ENCODE data around the gene CDH20. TPM values are rescaled to one million over a fixed set of nuclear protein-coding genes. Genes with fewer than 3 reads are reported as not detected.

The CDH20 gene
- total RNA-seq, 1 experiment from 2014 or later = not detected

DNA sequence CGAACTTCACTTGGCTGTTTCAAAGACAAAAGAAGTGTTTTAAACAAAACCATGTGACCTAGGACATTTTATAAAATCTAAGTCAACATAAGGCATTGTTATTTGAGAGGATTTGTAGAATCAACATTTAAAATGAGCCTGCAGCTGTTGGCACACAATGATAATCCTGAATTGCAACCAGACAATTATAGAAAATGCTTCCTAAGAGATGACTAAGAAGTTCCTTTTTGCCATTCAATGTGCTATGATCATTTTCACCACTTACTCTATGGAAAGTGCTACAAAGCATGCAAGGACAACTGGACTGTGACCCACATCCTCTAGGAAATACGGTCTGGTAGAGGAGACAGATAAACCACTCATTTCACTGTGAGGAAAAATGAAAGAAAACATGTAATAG is 246.4 kb downstream of the CDH20 start:
- Histone ChIP-seq H3K9me3 (ENCODE audit: low read length) (no peaks in the 10 kb centered on the region), H3K79me2 (ENCODE audit: low read length) (no peaks in the 10 kb centered on the region), H3K9me2 (replicated peaks; ENCODE audit: insufficient read depth, low read length) (no peaks in the 10 kb centered on the region), H4K20me1 (ENCODE audit: insufficient read depth, low read depth, low read length) (no peaks in the 10 kb centered on the region), H3K4me2 (ENCODE audit: low read depth, low read length, poor library complexity, severe bottlenecking) (peak overlapping the region; percentile 32), H3K36me3 (ENCODE audit: insufficient read depth, low read length) (no peaks in the 10 kb centered on the region), H3K4me3 (ENCODE audit: low read length) (no peak overlapping the region), H3K9ac (ENCODE audit: low read length) (no peak overlapping the region), H3K4me1 (ENCODE audit: low read length) (no peaks in the 10 kb centered on the region), H3K27ac (ENCODE audit: low read length) (no peak overlapping the region), H3K27me3 (ENCODE audit: low read length) (0 out of 2 replicates have a peak, but pooled peaks cover 2% of the 10 kb centered on the region), H2AFZ (ENCODE audit: low read length) (no peak overlapping the region)
- no peak for DNase-seq

DNA sequence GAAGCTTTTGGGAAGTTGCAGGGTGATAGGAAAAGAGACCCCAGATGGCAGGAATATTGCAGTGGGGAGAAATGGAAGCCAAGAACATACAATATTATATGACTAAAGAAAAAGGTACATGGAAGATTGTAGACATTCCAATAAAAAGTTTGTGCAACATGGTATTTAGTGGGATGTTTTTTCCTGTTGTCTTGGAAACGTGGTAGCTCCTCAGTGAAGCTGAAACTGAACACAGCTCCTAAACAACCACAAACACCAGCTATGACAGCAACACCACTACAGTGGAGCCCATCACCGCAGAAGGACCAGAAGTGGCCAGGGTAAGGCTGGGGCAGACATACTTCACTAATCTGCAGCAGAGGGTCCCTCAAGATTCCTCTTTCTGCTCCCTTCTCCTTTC is 246.8 kb downstream of the CDH20 start:
- H2AFZ ChIP-seq (ENCODE audit: low read length) = no peak overlapping the region
- H3K27me3 ChIP-seq (ENCODE audit: low read length) = 0 out of 2 replicates have a peak, but pooled peaks cover 2% of the 10 kb centered on the region
- no peak overlapping the region for H3K27ac ChIP-seq (ENCODE audit: low read length)
- H3K9me3 ChIP-seq (ENCODE audit: low read length) = no peaks in the 10 kb centered on the region
- no peaks in the 10 kb centered on the region for H3K36me3 ChIP-seq (ENCODE audit: insufficient read depth, low read length)
- no peak overlapping the region for H3K9ac ChIP-seq (ENCODE audit: low read length)
- no peaks in the 10 kb centered on the region for H3K9me2 ChIP-seq (replicated peaks; ENCODE audit: insufficient read depth, low read length)
- no peak for DNase-seq
- no peaks in the 10 kb centered on the region for H4K20me1 ChIP-seq (ENCODE audit: insufficient read depth, low read depth, low read length)
- H3K4me1 ChIP-seq (ENCODE audit: low read length) = no peaks in the 10 kb centered on the region
- H3K4me3 ChIP-seq (ENCODE audit: low read length) = no peak overlapping the region
- H3K79me2 ChIP-seq (ENCODE audit: low read length) = no peaks in the 10 kb centered on the region
- H3K4me2 ChIP-seq (ENCODE audit: low read depth, low read length, poor library complexity, severe bottlenecking) = no peak overlapping the region

GRCh38 chr18:61581578-61582201 is 248.5 kb downstream of the CDH20 start:
- H3K4me3 ChIP-seq (ENCODE audit: low read length) = no peak overlapping the region
- H3K27ac ChIP-seq (ENCODE audit: low read length) = no peak overlapping the region
- H2AFZ ChIP-seq (ENCODE audit: low read length) = no peak overlapping the region
- DNase-seq = peak; percentile 76
- no peaks in the 10 kb centered on the region for H3K36me3 ChIP-seq (ENCODE audit: insufficient read depth, low read length)
- no peaks in the 10 kb centered on the region for H4K20me1 ChIP-seq (ENCODE audit: insufficient read depth, low read depth, low read length)
- H3K4me2 ChIP-seq (ENCODE audit: low read depth, low read length, poor library complexity, severe bottlenecking) = no peak overlapping the region
- no peak overlapping the region for H3K9ac ChIP-seq (ENCODE audit: low read length)
- H3K4me1 ChIP-seq (ENCODE audit: low read length) = no peaks in the 10 kb centered on the region
- no peaks in the 10 kb centered on the region for H3K79me2 ChIP-seq (ENCODE audit: low read length)
- 0 out of 2 replicates have a peak, but pooled peaks cover 2% of the 10 kb centered on the region for H3K27me3 ChIP-seq (ENCODE audit: low read length)
- H3K9me3 ChIP-seq (ENCODE audit: low read length) = no peaks in the 10 kb centered on the region
- H3K9me2 ChIP-seq (replicated peaks; ENCODE audit: insufficient read depth, low read length) = no peaks in the 10 kb centered on the region

- no peak overlapping the region for H3K9ac ChIP-seq (ENCODE audit: low read length)
- no peak for DNase-seq
- H3K79me2 ChIP-seq (ENCODE audit: low read length) = no peaks in the 10 kb centered on the region
- no peaks in the 10 kb centered on the region for H4K20me1 ChIP-seq (ENCODE audit: insufficient read depth, low read depth, low read length)
- no peak overlapping the region for H3K4me3 ChIP-seq (ENCODE audit: low read length)
- H2AFZ ChIP-seq (ENCODE audit: low read length) = no peak overlapping the region
- no peak overlapping the region for H3K4me2 ChIP-seq (ENCODE audit: low read depth, low read length, poor library complexity, severe bottlenecking)
- H3K9me3 ChIP-seq (ENCODE audit: low read length) = no peaks in the 10 kb centered on the region
- H3K27me3 ChIP-seq (ENCODE audit: low read length) = no peaks in the 10 kb centered on the region
- no peaks in the 10 kb centered on the region for H3K9me2 ChIP-seq (replicated peaks; ENCODE audit: insufficient read depth, low read length)
- no peaks in the 10 kb centered on the region for H3K4me1 ChIP-seq (ENCODE audit: low read length)
- no peaks in the 10 kb centered on the region for H3K36me3 ChIP-seq (ENCODE audit: insufficient read depth, low read length)
- H3K27ac ChIP-seq (ENCODE audit: low read length) = no peak overlapping the region
Observed at GRCh38 chr18:61582202-61582710, 249.0 kb downstream of the CDH20 start.

GRCh38 chr18:61583548-61583947 is 250.3 kb downstream of the CDH20 start:
- Histone ChIP-seq H3K27ac (ENCODE audit: low read length) (no peak overlapping the region), H3K9me2 (replicated peaks; ENCODE audit: insufficient read depth, low read length) (no peaks in the 10 kb centered on the region), H3K4me1 (ENCODE audit: low read length) (no peaks in the 10 kb centered on the region), H4K20me1 (ENCODE audit: insufficient read depth, low read depth, low read length) (no peaks in the 10 kb centered on the region), H3K79me2 (ENCODE audit: low read length) (no peaks in the 10 kb centered on the region), H3K27me3 (ENCODE audit: low read length) (no peaks in the 10 kb centered on the region), H3K4me3 (ENCODE audit: low read length) (no peak overlapping the region), H3K36me3 (ENCODE audit: insufficient read depth, low read length) (no peaks in the 10 kb centered on the region), H3K9ac (ENCODE audit: low read length) (no peak overlapping the region), H3K4me2 (ENCODE audit: low read depth, low read length, poor library complexity, severe bottlenecking) (no peak overlapping the region), H3K9me3 (ENCODE audit: low read length) (no peaks in the 10 kb centered on the region), H2AFZ (ENCODE audit: low read length) (no peak overlapping the region)
- DNase-seq = no peak

GRCh38 chr18:61587865-61588264 is 254.6 kb downstream of the CDH20 start:
- Histone ChIP-seq H3K4me2 (ENCODE audit: low read depth, low read length, poor library complexity, severe bottlenecking) (no peak overlapping the region), H2AFZ (ENCODE audit: low read length) (no peak overlapping the region), H3K9me3 (ENCODE audit: low read length) (no peaks in the 10 kb centered on the region), H3K27me3 (ENCODE audit: low read length) (no peaks in the 10 kb centered on the region), H3K36me3 (ENCODE audit: insufficient read depth, low read length) (no peaks in the 10 kb centered on the region), H3K9me2 (replicated peaks; ENCODE audit: insufficient read depth, low read length) (no peaks in the 10 kb centered on the region), H3K79me2 (ENCODE audit: low read length) (no peaks in the 10 kb centered on the region), H3K4me3 (ENCODE audit: low read length) (no peak overlapping the region), H4K20me1 (ENCODE audit: insufficient read depth, low read depth, low read length) (no peaks in the 10 kb centered on the region), H3K27ac (ENCODE audit: low read length) (no peak overlapping the region), H3K4me1 (ENCODE audit: low read length) (no peaks in the 10 kb centered on the region), H3K9ac (ENCODE audit: low read length) (no peak overlapping the region)
- DNase-seq = no peak

DNA sequence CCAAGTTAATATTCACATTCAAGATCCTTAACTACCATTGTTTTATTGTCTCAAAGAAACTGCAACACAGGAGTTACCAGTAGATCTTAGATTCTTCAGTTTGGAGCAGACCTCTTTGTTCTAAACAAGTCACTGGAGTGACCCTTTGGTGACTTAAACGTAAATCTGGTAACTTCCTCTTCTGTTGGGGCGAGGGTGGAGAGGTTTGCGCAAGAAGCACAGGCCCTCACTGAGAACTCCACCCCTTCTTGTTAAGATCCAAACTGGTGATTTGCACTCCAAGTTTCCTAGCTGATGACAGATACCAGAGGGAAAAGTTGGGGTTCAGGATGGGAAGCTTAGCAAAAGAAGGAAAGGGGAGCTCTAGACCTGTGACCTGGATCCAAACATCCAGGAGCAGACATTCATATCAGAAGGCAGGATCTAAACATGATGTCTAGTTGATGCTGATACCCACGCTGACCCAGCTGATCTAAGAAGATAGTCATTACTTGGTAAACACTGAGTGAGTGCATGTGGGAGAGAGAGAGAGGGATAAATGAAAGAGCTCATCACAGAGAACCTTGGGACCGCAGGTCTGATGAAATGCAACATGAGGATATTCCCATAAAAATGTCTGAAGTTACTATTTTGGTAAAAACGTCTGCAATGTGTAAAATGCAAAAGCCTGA is 256.0 kb downstream of the CDH20 start:
- H3K36me3 ChIP-seq (ENCODE audit: insufficient read depth, low read length) = no peaks in the 10 kb centered on the region
- no peak overlapping the region for H3K4me3 ChIP-seq (ENCODE audit: low read length)
- no peak for DNase-seq
- H4K20me1 ChIP-seq (ENCODE audit: insufficient read depth, low read depth, low read length) = no peaks in the 10 kb centered on the region
- H3K27me3 ChIP-seq (ENCODE audit: low read length) = no peaks in the 10 kb centered on the region
- H3K4me1 ChIP-seq (ENCODE audit: low read length) = no peaks in the 10 kb centered on the region
- no peak overlapping the region for H3K4me2 ChIP-seq (ENCODE audit: low read depth, low read length, poor library complexity, severe bottlenecking)
- H3K9me3 ChIP-seq (ENCODE audit: low read length) = no peaks in the 10 kb centered on the region
- H3K9me2 ChIP-seq (replicated peaks; ENCODE audit: insufficient read depth, low read length) = no peaks in the 10 kb centered on the region
- H3K9ac ChIP-seq (ENCODE audit: low read length) = no peak overlapping the region
- no peaks in the 10 kb centered on the region for H3K79me2 ChIP-seq (ENCODE audit: low read length)
- H3K27ac ChIP-seq (ENCODE audit: low read length) = no peak overlapping the region
- no peak overlapping the region for H2AFZ ChIP-seq (ENCODE audit: low read length)

DNA sequence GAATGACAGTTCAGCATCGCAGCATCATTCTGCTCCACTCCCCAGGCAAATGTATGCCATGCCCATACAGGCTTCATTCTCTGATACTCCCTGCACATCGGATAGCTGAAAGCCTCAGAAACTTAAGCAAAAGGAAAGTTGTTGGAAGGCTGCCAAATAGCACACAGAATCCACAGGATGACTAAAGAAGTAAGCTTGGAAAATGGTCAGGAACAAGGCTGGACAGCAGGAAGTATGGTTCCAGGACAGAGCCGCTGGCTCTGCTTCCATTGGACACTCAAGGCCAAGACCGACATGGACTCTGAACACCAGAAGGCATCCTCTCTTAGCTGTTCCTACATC is 256.5 kb downstream of the CDH20 start:
- Histone ChIP-seq H2AFZ (ENCODE audit: low read length) (no peak overlapping the region), H3K4me1 (ENCODE audit: low read length) (no peaks in the 10 kb centered on the region), H3K9me2 (replicated peaks; ENCODE audit: insufficient read depth, low read length) (no peaks in the 10 kb centered on the region), H3K27me3 (ENCODE audit: low read length) (no peaks in the 10 kb centered on the region), H3K9me3 (ENCODE audit: low read length) (no peaks in the 10 kb centered on the region), H3K36me3 (ENCODE audit: insufficient read depth, low read length) (no peaks in the 10 kb centered on the region), H3K4me2 (ENCODE audit: low read depth, low read length, poor library complexity, severe bottlenecking) (no peak overlapping the region), H3K79me2 (ENCODE audit: low read length) (no peaks in the 10 kb centered on the region), H3K27ac (ENCODE audit: low read length) (no peak overlapping the region), H3K4me3 (ENCODE audit: low read length) (no peak overlapping the region), H3K9ac (ENCODE audit: low read length) (no peak overlapping the region), H4K20me1 (ENCODE audit: insufficient read depth, low read depth, low read length) (no peaks in the 10 kb centered on the region)
- DNase-seq = no peak

Measured in Karpas-422 (cell line).